Tibial nerve (tissue), 4 donors: ENCODE results near the gene SAMD7. TPM values are rescaled to one million over a fixed set of nuclear protein-coding genes. Genes with fewer than 3 reads are reported as not detected.

Experiments
- DNase-seq, 2 donors: peaks; one replicate each; pipeline ENCODE4 v3.0.0-alpha.2; 2019; ENCODE audit warnings: low spot score in 2 of 2
- H3K27ac ChIP-seq, 4 donors: fragments of 200-600 bp; sonication (generic) in 3 of 4; one replicate each; pipeline ENCODE4 v1.5.1; 2017 to 2019; ENCODE audit warnings: mild to moderate bottlenecking in 1 of 4
- H3K27me3 ChIP-seq, 2 donors: fragments of 200-600 bp; sonication (generic) in 1 of 2; one replicate each; pipeline versions ENCODE4 v1.5.1 to v1.6.0; 2017 to 2019
- H3K36me3 ChIP-seq, 3 donors: fragments of 200-600 bp; sonication (generic); one replicate each; pipeline ENCODE4 v1.5.1; 2018 to 2019
- H3K4me1 ChIP-seq, 4 donors: fragments of 200-600 bp; sonication (generic) in 3 of 4; one replicate each; pipeline ENCODE4 v1.5.1; 2017 to 2019
- H3K4me3 ChIP-seq, 4 donors: fragments of 200-600 bp; sonication (generic) in 3 of 4; one replicate each; pipeline ENCODE4 v1.5.1; 2017 to 2019; ENCODE audit warnings: mild to moderate bottlenecking in 1 of 4, moderate library complexity in 1 of 4
- H3K9me3 ChIP-seq, 4 donors: fragments of 200-600 bp; sonication (generic) in 3 of 4; one replicate each; pipeline ENCODE4 v1.5.1; 2017 to 2019
- EP300 ChIP-seq, 2 donors: sonication (generic); formaldehyde crosslinking; IDR thresholded peaks; one replicate each; pipeline ENCODE4 v1.6.1; 2017; ENCODE audit warnings: antibody characterized with exemption in 2 of 2, mild to moderate bottlenecking in 1 of 2
- POLR2A ChIP-seq, 2 donors: fragments of 450-650 bp; IDR thresholded peaks; one replicate each; pipeline ENCODE4 v1.6.1; 2017; ENCODE audit warnings: antibody characterized with exemption in 2 of 2, mild to moderate bottlenecking in 2 of 2, moderate library complexity in 2 of 2
- WGBS, 2 donors: methylation state at CpG; one replicate each; pipeline ENCODE4 v1.1.5; 2018; 5-methylcytosine and 5-hydroxymethylcytosine counted together
- total RNA-seq, 4 donors: library from RNA; depleted of rRNA; stranded (reverse); fragments of >200 nt; gene quantifications; one replicate each; pipeline ENCODE4 v1.1.0, GENCODE V29; 2016
- TF ChIP-seq, protein P1 (sequence below), 5 experiments: fragments of 200-600 bp in 3 of 5; fragments of 450-650 bp in 2 of 5; sonication (generic) in 3 of 5; IDR thresholded peaks; one replicate each; pipeline ENCODE4 v1.5.1; 2016 to 2019; ENCODE audit warnings: antibody characterized with exemption in 5 of 5, mild to moderate bottlenecking in 3 of 5, moderate library complexity in 2 of 5

The SAMD7 gene
- total RNA-seq, 4 donors from 2014 or later, result not detected

DNA sequence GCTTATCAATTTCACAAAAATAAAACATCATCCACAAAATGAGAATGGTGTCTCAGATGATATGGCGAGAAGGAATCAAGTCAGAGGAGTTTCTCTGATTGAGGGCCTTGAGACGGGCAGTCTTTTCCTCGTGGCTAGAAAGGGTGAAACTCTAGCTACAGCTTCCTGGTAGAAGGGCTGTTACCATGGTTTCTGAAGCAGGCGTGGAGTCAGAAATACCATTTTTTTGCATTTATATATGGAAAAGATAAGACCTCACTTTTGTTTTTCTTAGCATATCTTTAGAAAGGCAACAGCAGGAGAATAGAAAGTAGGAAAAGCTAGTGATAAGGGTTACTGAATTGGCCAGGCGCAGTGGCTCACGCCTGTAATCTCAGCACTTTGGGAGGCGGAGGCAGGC lies 17.3 kb upstream of the SAMD7 start:
- no peaks in the 10 kb centered on the region for H3K36me3 ChIP-seq
- no peaks in the 10 kb centered on the region for H3K4me1 ChIP-seq
- no peak overlapping the region for H3K27ac ChIP-seq
- TF ChIP-seq EP300 (IDR thresholded peaks at IDR 0.05), result no peak
- no peak for TF ChIP-seq POLR2A (IDR thresholded peaks at IDR 0.05)
- TF ChIP-seq, protein P1, sequence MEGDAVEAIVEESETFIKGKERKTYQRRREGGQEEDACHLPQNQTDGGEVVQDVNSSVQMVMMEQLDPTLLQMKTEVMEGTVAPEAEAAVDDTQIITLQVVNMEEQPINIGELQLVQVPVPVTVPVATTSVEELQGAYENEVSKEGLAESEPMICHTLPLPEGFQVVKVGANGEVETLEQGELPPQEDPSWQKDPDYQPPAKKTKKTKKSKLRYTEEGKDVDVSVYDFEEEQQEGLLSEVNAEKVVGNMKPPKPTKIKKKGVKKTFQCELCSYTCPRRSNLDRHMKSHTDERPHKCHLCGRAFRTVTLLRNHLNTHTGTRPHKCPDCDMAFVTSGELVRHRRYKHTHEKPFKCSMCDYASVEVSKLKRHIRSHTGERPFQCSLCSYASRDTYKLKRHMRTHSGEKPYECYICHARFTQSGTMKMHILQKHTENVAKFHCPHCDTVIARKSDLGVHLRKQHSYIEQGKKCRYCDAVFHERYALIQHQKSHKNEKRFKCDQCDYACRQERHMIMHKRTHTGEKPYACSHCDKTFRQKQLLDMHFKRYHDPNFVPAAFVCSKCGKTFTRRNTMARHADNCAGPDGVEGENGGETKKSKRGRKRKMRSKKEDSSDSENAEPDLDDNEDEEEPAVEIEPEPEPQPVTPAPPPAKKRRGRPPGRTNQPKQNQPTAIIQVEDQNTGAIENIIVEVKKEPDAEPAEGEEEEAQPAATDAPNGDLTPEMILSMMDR (IDR thresholded peaks at IDR 0.05), result no peak
- WGBS, 2 donors, result 68 to 69% methylated on average over 7 of the region's 7 CpGs
- H3K9me3 ChIP-seq, result no peaks in the 10 kb centered on the region
- no peaks in the 10 kb centered on the region for H3K27me3 ChIP-seq
- DNase-seq, result no peak
- no peak overlapping the region for H3K4me3 ChIP-seq

- no peak overlapping the region for H3K4me3 ChIP-seq
- H3K9me3 ChIP-seq, result peaks cover 0 to 5% (median 0%) of the 10 kb centered on the region in 4 donors
- H3K27me3 ChIP-seq, result no peaks in the 10 kb centered on the region
- no peaks in the 10 kb centered on the region for H3K36me3 ChIP-seq
- no peak overlapping the region for H3K27ac ChIP-seq
- WGBS, 2 donors, result 76 to 79% methylated on average over 6 of the region's 6 CpGs
- no peak for TF ChIP-seq EP300 (IDR thresholded peaks at IDR 0.05)
- TF ChIP-seq, protein P1 (IDR thresholded peaks at IDR 0.05), result no peak
- TF ChIP-seq POLR2A (IDR thresholded peaks at IDR 0.05), result no peak
- H3K4me1 ChIP-seq, result no peaks in the 10 kb centered on the region
- DNase-seq, result no peak
These were observed 16.3 kb upstream of the SAMD7 start for GRCh38 chr3:169895072-169895471.

- Histone ChIP-seq H3K9me3 (peaks cover 0 to 27% (median 4%) of the 10 kb centered on the region in 4 donors), H3K4me1 (no peaks in the 10 kb centered on the region), H3K4me3 (no peak overlapping the region), H3K27me3 (no peaks in the 10 kb centered on the region), H3K36me3 (no peaks in the 10 kb centered on the region), H3K27ac (no peak overlapping the region)
- TF ChIP-seq, protein P1 (IDR thresholded peaks at IDR 0.05), result no peak
- TF ChIP-seq EP300 (IDR thresholded peaks at IDR 0.05) (no peak), POLR2A (IDR thresholded peaks at IDR 0.05) (no peak)
- WGBS, 2 donors, result 93 to 95% methylated on average over 1 of the region's 1 CpG
- no peak for DNase-seq
These were observed 14.1 kb upstream of the SAMD7 start for GRCh38 chr3:169897284-169897683.

DNA sequence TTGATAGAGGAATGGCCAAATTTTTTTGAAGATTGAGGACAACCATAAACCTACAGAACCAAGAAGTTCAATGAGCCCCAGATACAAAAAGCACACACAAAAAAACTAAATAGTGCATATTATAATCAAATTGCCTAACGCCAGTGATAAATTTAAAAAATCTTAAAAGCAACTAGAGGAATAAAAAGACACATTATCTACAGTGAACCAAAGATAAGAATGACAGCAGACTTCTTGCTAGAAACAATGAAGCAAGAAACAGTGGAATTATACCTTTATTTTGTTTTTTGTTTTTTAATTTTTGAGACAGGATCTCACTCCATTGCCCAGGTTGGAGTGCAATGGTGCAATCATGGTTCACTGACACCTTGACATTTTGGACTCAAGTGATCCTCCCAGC lies 9.9 kb upstream of the SAMD7 start:
- Histone ChIP-seq H3K27ac (no peak overlapping the region), H3K9me3 (peaks cover 0 to 29% (median 4%) of the 10 kb centered on the region in 4 donors), H3K27me3 (no peaks in the 10 kb centered on the region), H3K4me1 (peaks cover 0 to 6% (median 0%) of the 10 kb centered on the region in 4 donors), H3K36me3 (no peaks in the 10 kb centered on the region), H3K4me3 (no peak overlapping the region)
- DNase-seq, result no peak
- no peak for TF ChIP-seq EP300 (IDR thresholded peaks at IDR 0.05)
- no peak for TF ChIP-seq POLR2A (IDR thresholded peaks at IDR 0.05)
- TF ChIP-seq, protein P1 (IDR thresholded peaks at IDR 0.05), result no peak
- 93 to 97% methylated on average over 1 of the region's 1 CpG for WGBS, 2 donors

DNA sequence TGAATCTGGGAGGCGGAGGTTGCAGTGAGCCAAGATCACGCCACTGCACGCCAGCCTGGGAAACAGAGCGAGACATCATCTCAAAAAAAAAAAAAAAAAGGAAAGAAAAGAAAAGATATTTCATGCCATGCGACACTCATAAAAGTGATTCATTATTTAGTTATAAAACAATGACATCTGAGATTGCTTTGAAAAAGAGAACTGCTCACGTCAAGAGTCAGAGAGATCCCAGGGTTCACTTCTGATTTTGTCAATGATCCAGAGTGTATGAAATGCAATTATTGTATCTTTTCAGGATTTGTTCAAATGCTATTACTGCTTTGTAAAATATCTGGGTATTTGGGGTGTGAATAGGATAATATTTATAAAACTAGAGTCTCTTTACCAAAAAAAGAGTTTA lies 6.0 kb upstream of the SAMD7 start:
- Histone ChIP-seq H3K9me3 (peaks cover 0 to 21% (median 4%) of the 10 kb centered on the region in 4 donors), H3K36me3 (no peaks in the 10 kb centered on the region), H3K4me3 (no peak overlapping the region), H3K27ac (no peak overlapping the region), H3K4me1 (peaks cover 0 to 6% (median 0%) of the 10 kb centered on the region in 4 donors), H3K27me3 (no peaks in the 10 kb centered on the region)
- WGBS, 2 donors, result 56 to 63% methylated on average over 6 of the region's 6 CpGs
- TF ChIP-seq EP300 (IDR thresholded peaks at IDR 0.05), result no peak
- TF ChIP-seq POLR2A (IDR thresholded peaks at IDR 0.05), result no peak
- TF ChIP-seq, protein P1 (IDR thresholded peaks at IDR 0.05), result no peak
- DNase-seq, result no peak
